ENCODE measurements around the gene PTPRN2. TPM values are rescaled to one million over a fixed set of nuclear protein-coding genes. Genes with fewer than 3 reads are reported as not detected.

PTPRN2 gene
- total and polyA plus RNA-seq, 2 donors (not counting 3 experiments of a cell fraction or from before 2014, with no cell fraction given): 0.62 to 0.88 TPM

GRCh38 chr7:157723205-157723604, 864.4 kb downstream of the PTPRN2 start:
- FAIRE-seq (no peak), DNase-seq (ENCODE audit: low read depth, low spot score) (no peak)
- no peaks in the 10 kb centered on the region for H3K9me1 ChIP-seq (replicated peaks; ENCODE audit: control insufficient read depth, extremely low read depth, insufficient read depth, low read length)
- dilution Hi-C loops (cut with MboI; ENCODE audit: extremely low pct_ligation_motif_present, low sequenced_read_pairs): no loop called here
- H3K9me3 ChIP-seq (replicated peaks; ENCODE audit: control insufficient read depth, insufficient read depth, low read length): no peaks in the 10 kb centered on the region
- intact Hi-C loops (cut with micrococcal nuclease): no loop called here
- H3K9ac ChIP-seq (replicated peaks; ENCODE audit: extremely low read depth, insufficient read depth, low read length): no peak overlapping the region
- no peaks in the 10 kb centered on the region for H3K4me1 ChIP-seq (ENCODE audit: control insufficient read depth, extremely low read depth, insufficient read depth, low read length)
- H3K27me3 ChIP-seq (ENCODE audit: control insufficient read depth in 2 of 2, insufficient read depth in 2 of 2, low read length in 2 of 2): no peaks in the 10 kb centered on the region
- H2AFZ ChIP-seq (ENCODE audit: low read depth, low read length): no peak overlapping the region
- no peaks in the 10 kb centered on the region for H3K36me3 ChIP-seq (ENCODE audit: control insufficient read depth in 2 of 2, extremely low read depth in 1 of 2, insufficient read depth in 2 of 2, low read length in 2 of 2)
- no peak overlapping the region for H3K27ac ChIP-seq (ENCODE audit: insufficient read depth, low read depth, low read length)
- BruUV-seq (replicated peaks): no TSS peak
- H3K79me2 ChIP-seq (ENCODE audit: control insufficient read depth, insufficient read depth, low read length): no peaks in the 10 kb centered on the region
- ChIA-PET POLR2A (no interaction called here), CTCF (no interaction called here)
- no peak overlapping the region for H3K4me3 ChIP-seq (replicated peaks in 1 of 3; ENCODE audit: insufficient read depth in 1 of 3, low read depth in 1 of 3, low read length in 3 of 3)
- no peak overlapping the region for H3K4me2 ChIP-seq (ENCODE audit: insufficient read depth, low read length)
- H4K20me1 ChIP-seq (replicated peaks; ENCODE audit: control insufficient read depth, extremely low read depth, insufficient read depth, low read length): no peaks in the 10 kb centered on the region
- TF ChIP-seq GATA2 (IDR thresholded peaks at IDR 0.05; ENCODE audit: insufficient read depth, insufficient read length, low read depth, low read length) (no peak), POLR2AphosphoS5 (IDR thresholded peaks at IDR 0.05; ENCODE audit: insufficient read depth, low read depth, low read length) (no peak), JUN (IDR thresholded peaks at IDR 0.05; ENCODE audit: borderline replicate concordance, insufficient read depth, insufficient read length, low read depth) (no peak), MAX (IDR thresholded peaks at IDR 0.05; ENCODE audit: insufficient read depth, insufficient read length) (no peak)

- H2AFZ ChIP-seq (ENCODE audit: low read depth, low read length): no peak overlapping the region
- H3K79me2 ChIP-seq (ENCODE audit: control insufficient read depth, insufficient read depth, low read length): no peaks in the 10 kb centered on the region
- H3K9ac ChIP-seq (replicated peaks; ENCODE audit: extremely low read depth, insufficient read depth, low read length): no peak overlapping the region
- dilution Hi-C loops (cut with MboI; ENCODE audit: extremely low pct_ligation_motif_present, low sequenced_read_pairs): no loop called here
- H4K20me1 ChIP-seq (replicated peaks; ENCODE audit: control insufficient read depth, extremely low read depth, insufficient read depth, low read length): no peaks in the 10 kb centered on the region
- intact Hi-C loops (cut with micrococcal nuclease): no loop called here
- TF ChIP-seq MYC (IDR thresholded peaks at IDR 0.05; ENCODE audit: low read depth, low read length) (no peak), MAX (IDR thresholded peaks at IDR 0.05; ENCODE audit: insufficient read depth, insufficient read length) (no peak), GATA2 (IDR thresholded peaks at IDR 0.05; ENCODE audit: insufficient read depth, insufficient read length, low read depth, low read length) (no peak), POLR2A (IDR thresholded peaks at IDR 0.05; ENCODE audit: low read depth, low read length) (no peak)
- TF ChIP-seq, protein P1, sequence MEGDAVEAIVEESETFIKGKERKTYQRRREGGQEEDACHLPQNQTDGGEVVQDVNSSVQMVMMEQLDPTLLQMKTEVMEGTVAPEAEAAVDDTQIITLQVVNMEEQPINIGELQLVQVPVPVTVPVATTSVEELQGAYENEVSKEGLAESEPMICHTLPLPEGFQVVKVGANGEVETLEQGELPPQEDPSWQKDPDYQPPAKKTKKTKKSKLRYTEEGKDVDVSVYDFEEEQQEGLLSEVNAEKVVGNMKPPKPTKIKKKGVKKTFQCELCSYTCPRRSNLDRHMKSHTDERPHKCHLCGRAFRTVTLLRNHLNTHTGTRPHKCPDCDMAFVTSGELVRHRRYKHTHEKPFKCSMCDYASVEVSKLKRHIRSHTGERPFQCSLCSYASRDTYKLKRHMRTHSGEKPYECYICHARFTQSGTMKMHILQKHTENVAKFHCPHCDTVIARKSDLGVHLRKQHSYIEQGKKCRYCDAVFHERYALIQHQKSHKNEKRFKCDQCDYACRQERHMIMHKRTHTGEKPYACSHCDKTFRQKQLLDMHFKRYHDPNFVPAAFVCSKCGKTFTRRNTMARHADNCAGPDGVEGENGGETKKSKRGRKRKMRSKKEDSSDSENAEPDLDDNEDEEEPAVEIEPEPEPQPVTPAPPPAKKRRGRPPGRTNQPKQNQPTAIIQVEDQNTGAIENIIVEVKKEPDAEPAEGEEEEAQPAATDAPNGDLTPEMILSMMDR (IDR thresholded peaks at IDR 0.05; ENCODE audit: extremely low read depth in 1 of 2, insufficient read depth in 1 of 2, low read depth in 1 of 2, low read length in 2 of 2): no peak
- ChIA-PET POLR2A (no interaction called here), CTCF (no interaction called here)
- no peaks in the 10 kb centered on the region for H3K9me3 ChIP-seq (replicated peaks; ENCODE audit: control insufficient read depth, insufficient read depth, low read length)
- H3K27ac ChIP-seq (ENCODE audit: insufficient read depth, low read depth, low read length): no peak overlapping the region
- DNase-seq (ENCODE audit: low read depth, low spot score) (no peak), FAIRE-seq (no peak)
- H3K4me2 ChIP-seq (ENCODE audit: insufficient read depth, low read length): no peak overlapping the region
- H3K36me3 ChIP-seq (ENCODE audit: control insufficient read depth in 2 of 2, extremely low read depth in 1 of 2, insufficient read depth in 2 of 2, low read length in 2 of 2): no peaks in the 10 kb centered on the region
- H3K4me3 ChIP-seq (replicated peaks in 1 of 3; ENCODE audit: insufficient read depth in 1 of 3, low read depth in 1 of 3, low read length in 3 of 3): no peak overlapping the region
- no peaks in the 10 kb centered on the region for H3K27me3 ChIP-seq (ENCODE audit: control insufficient read depth in 2 of 2, insufficient read depth in 2 of 2, low read length in 2 of 2)
- H3K4me1 ChIP-seq (ENCODE audit: control insufficient read depth, extremely low read depth, insufficient read depth, low read length): no peaks in the 10 kb centered on the region
- no peaks in the 10 kb centered on the region for H3K9me1 ChIP-seq (replicated peaks; ENCODE audit: control insufficient read depth, extremely low read depth, insufficient read depth, low read length)
- BruUV-seq (replicated peaks): no TSS peak
These were observed 865.2 kb downstream of the PTPRN2 start for GRCh38 chr7:157722137-157723060.

Data from endothelial cell of umbilical vein (primary cell).